Peyer's patch (tissue), 4 donors: ENCODE data around the gene COBL.

Experiments used
- POLR2A ChIP-seq, 2 donors: fragments of 450-650 bp; IDR thresholded peaks; one replicate each; pipeline ENCODE4 v1.5.1; 2017; ENCODE audit warnings: antibody characterized with exemption in 2 of 2, mild to moderate bottlenecking in 2 of 2, moderate library complexity in 2 of 2
- TF ChIP-seq, protein P1 (sequence below), 6 experiments: fragments of 450-650 bp in 4 of 6; fragments of 200-600 bp in 2 of 6; sonication (generic) in 1 of 6; IDR thresholded peaks; one replicate each; pipeline ENCODE4 v1.5.1; 2017 to 2019; ENCODE audit warnings: antibody characterized with exemption in 6 of 6, mild to moderate bottlenecking in 3 of 6, moderate library complexity in 1 of 6

DNA sequence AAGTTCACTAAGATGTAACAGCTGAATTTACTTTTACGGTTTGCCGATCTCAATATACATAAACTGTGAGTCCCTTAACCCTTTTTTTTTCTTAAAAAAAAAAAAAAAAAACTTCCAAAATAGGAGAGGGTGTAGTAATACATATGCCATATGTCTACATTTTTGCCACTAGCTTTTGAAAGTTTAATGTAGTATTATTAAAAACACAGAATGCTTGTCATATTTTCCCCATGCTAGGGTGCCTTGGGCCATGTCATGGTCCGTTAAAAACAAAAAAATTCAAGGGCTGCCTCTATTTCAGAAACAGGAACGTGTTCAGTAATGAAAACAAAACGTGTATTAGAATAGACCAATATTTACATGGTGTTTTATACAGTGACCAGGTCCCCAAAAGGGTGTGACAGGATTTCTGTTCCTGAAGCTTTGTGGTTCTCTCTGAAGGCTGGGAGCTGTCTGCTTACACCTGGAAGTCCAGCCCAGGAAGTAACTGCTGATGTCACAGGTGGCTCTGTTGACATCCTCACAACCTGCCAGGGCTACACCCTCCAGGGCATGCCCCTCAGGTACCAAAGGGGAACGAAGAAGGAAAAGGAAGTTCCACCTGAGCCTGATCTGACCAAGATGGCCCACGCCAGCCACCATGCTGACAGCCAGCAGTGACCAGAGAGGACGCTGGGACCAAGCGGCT lies 79.0 kb downstream of the COBL start:
- TF ChIP-seq POLR2A (IDR thresholded peaks at IDR 0.05): no peak
- TF ChIP-seq, protein P1, sequence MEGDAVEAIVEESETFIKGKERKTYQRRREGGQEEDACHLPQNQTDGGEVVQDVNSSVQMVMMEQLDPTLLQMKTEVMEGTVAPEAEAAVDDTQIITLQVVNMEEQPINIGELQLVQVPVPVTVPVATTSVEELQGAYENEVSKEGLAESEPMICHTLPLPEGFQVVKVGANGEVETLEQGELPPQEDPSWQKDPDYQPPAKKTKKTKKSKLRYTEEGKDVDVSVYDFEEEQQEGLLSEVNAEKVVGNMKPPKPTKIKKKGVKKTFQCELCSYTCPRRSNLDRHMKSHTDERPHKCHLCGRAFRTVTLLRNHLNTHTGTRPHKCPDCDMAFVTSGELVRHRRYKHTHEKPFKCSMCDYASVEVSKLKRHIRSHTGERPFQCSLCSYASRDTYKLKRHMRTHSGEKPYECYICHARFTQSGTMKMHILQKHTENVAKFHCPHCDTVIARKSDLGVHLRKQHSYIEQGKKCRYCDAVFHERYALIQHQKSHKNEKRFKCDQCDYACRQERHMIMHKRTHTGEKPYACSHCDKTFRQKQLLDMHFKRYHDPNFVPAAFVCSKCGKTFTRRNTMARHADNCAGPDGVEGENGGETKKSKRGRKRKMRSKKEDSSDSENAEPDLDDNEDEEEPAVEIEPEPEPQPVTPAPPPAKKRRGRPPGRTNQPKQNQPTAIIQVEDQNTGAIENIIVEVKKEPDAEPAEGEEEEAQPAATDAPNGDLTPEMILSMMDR (IDR thresholded peaks at IDR 0.05): no peak
